ENCODE data around the gene CEP164. TPM values are rescaled to one million over a fixed set of nuclear protein-coding genes. Genes with fewer than 3 reads are reported as not detected.

Gene CEP164
- total and polyA plus RNA-seq, 2 of the 8 experiments (the other 6 are each of a cell fraction or from before 2014, with no cell fraction given), result 8.4 to 20.8 TPM

DNA sequence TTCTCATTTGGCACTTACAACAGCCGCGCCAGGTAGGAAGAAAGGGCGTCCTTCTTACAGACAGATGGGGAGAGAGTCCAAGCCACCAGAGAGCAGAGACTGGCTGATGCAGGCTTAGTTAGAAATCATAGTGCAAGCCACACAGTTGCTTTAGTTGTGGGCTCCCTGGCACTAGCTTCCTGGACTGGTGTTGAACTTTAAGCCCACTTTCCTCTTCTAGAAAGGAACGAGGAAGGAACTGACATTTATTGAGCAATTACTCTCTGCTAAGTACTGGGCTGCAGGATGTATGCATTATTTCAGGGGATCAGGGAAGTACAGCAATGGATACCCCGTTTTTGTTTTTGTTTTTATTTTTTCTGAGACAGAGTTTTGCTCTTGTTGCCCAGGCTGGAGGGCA, 14.6 kb upstream of the CEP164 start:
- ChIA-PET POLR2A (ENCODE audit: partially characterized antibody) (no interaction called here), CTCF (ENCODE audit: partially characterized antibody) (no interaction called here)
- Histone ChIP-seq H4K20me1 (replicated peaks in 1 of 2; ENCODE audit: control insufficient read depth in 1 of 2, insufficient read depth in 2 of 2, low read length in 2 of 2) (peaks cover 0 to 1% of the 10 kb centered on the region in 2 experiments), H3K4me3 (ENCODE audit: extremely low read depth in 1 of 4, insufficient read depth in 2 of 4, low read depth in 3 of 4, low read length in 4 of 4) (no peak overlapping the region), H2AFZ (ENCODE audit: low read length) (no peak overlapping the region), H4K5ac (ENCODE audit: insufficient read length, low read depth, low read length) (no peak overlapping the region), H3K27ac (ENCODE audit: low read depth, low read length) (no peak overlapping the region), H3K9me3 (ENCODE audit: insufficient read depth in 2 of 2, low read depth in 1 of 2, low read length in 1 of 2) (no peaks in the 10 kb centered on the region), H3K23ac (ENCODE audit: insufficient read length) (no peak overlapping the region), H4K8ac (ENCODE audit: extremely low read depth, insufficient read depth, low read length) (no peak overlapping the region), H2BK15ac (ENCODE audit: low read length) (no peak overlapping the region), H3K23me2 (ENCODE audit: low read depth, low read length) (peaks cover 10% of the 10 kb centered on the region; the same call in 1 of the 2 replicates), H2BK12ac (ENCODE audit: low read depth, low read length) (no peak overlapping the region), H3K79me2 (ENCODE audit: control insufficient read depth in 1 of 2, insufficient read depth in 2 of 2, low read length in 2 of 2) (no peaks in the 10 kb centered on the region), H3K9ac (replicated peaks in 1 of 4; ENCODE audit: extremely low read depth in 1 of 4, low read depth in 3 of 4, low read length in 3 of 4) (no peak overlapping the region), H2AK5ac (ENCODE audit: low read depth, low read length) (no peak overlapping the region), H3K4ac (replicated peaks; ENCODE audit: insufficient read length, low read depth, low read length) (no peak overlapping the region), H3K56ac (replicated peaks; ENCODE audit: insufficient read length, low read depth, low read length) (no peak overlapping the region), H3K4me2 (ENCODE audit: insufficient read depth in 1 of 2, low read depth in 2 of 2, low read length in 2 of 2) (no peak overlapping the region), H3K27me3 (replicated peaks in 1 of 4; ENCODE audit: control insufficient read depth in 3 of 4, extremely low read depth in 1 of 4, insufficient read depth in 3 of 4, low read length in 3 of 4) (peaks cover 0 to 7% (median 2%) of the 10 kb centered on the region in 4 experiments; a peak in 5 of 7 replicates), H3K36me3 (ENCODE audit: control insufficient read depth in 2 of 4, insufficient read depth in 4 of 4, low read length in 3 of 4) (no peaks in the 10 kb centered on the region), H3K14ac (ENCODE audit: insufficient read length) (no peak overlapping the region), H2BK120ac (replicated peaks; ENCODE audit: low read depth, low read length) (no peak overlapping the region), H3K18ac (ENCODE audit: extremely low read depth, low read length) (no peak overlapping the region), H3K4me1 (replicated peaks in 1 of 4; ENCODE audit: control insufficient read depth in 3 of 4, insufficient read depth in 4 of 4, low read length in 3 of 4) (peaks cover 5 to 10% (median 8%) of the 10 kb centered on the region in 4 experiments), H3K79me1 (ENCODE audit: low read depth, low read length) (no peaks in the 10 kb centered on the region), H2BK20ac (ENCODE audit: low read length) (no peak overlapping the region), H4K91ac (replicated peaks; ENCODE audit: insufficient read length, low read length) (no peak overlapping the region), H2BK5ac (ENCODE audit: low read depth, low read length) (no peak overlapping the region)
- no peak for FAIRE-seq
- DNase-seq (ENCODE audit: low read depth in 1 of 2, low spot score in 2 of 2), result no peak
- 97% methylated on average over 5 of the region's 5 CpGs; no CpG with 5 or more reads in 1 of the 2 experiments for WGBS, 2 experiments (ENCODE audit: extremely low coverage in 1 of 2, insufficient coverage in 1 of 2, insufficient read length in 1 of 2, insufficient replicate concordance in 2 of 2, low coverage in 1 of 2, low lambda C conversion rate in 2 of 2, missing lambda C conversion rate in 1 of 2)
- TF ChIP-seq POLR2AphosphoS5 (IDR thresholded peaks at IDR 0.05; ENCODE audit: low read depth, low read length), result no peak
- no peak for TF ChIP-seq HDAC6 (IDR thresholded peaks at IDR 0.05; ENCODE audit: low read depth, low read length)
- TF ChIP-seq SIRT6 (IDR thresholded peaks at IDR 0.05; ENCODE audit: low read length), result no peak
- TF ChIP-seq EGR1 (IDR thresholded peaks at IDR 0.05; ENCODE audit: borderline replicate concordance, low read depth, low read length), result no peak
- no peak for TF ChIP-seq CEBPB (IDR thresholded peaks at IDR 0.05; ENCODE audit: low read depth, low read length)
- TF ChIP-seq, protein P1, sequence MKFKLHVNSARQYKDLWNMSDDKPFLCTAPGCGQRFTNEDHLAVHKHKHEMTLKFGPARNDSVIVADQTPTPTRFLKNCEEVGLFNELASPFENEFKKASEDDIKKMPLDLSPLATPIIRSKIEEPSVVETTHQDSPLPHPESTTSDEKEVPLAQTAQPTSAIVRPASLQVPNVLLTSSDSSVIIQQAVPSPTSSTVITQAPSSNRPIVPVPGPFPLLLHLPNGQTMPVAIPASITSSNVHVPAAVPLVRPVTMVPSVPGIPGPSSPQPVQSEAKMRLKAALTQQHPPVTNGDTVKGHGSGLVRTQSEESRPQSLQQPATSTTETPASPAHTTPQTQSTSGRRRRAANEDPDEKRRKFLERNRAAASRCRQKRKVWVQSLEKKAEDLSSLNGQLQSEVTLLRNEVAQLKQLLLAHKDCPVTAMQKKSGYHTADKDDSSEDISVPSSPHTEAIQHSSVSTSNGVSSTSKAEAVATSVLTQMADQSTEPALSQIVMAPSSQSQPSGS (IDR thresholded peaks at IDR 0.05; ENCODE audit: low read length), result no peak
- no peak for TF ChIP-seq TCF12 (IDR thresholded peaks at IDR 0.05; ENCODE audit: low read depth, low read length)
- no peak for TF ChIP-seq TBP (IDR thresholded peaks at IDR 0.05; ENCODE audit: low read depth, low read length)
